ENCODE measurements around the gene ZNF536. TPM values are rescaled to one million over a fixed set of nuclear protein-coding genes. Genes with fewer than 3 reads are reported as not detected.

Gene ZNF536
- total RNA-seq, 6 experiments from 2014 or later = not detected

- peaks cover 25% of the 10 kb centered on the region for H3K9me3 Mint-ChIP-seq
- no peaks in the 10 kb centered on the region; the same call in 1 of the 2 replicates for H3K36me3 Mint-ChIP-seq (ENCODE audit: low read depth)
- H3K27me3 Mint-ChIP-seq (ENCODE audit: insufficient read depth) = peaks cover 5% of the 10 kb centered on the region
- no peak for DNase-seq
- H3K4me1 Mint-ChIP-seq (ENCODE audit: low read depth) = no peaks in the 10 kb centered on the region
- H3K4me3 Mint-ChIP-seq = peak overlapping the region; percentile 51
- TF ChIP-seq CTCF (IDR thresholded peaks at IDR 0.05) = no peak
- H3K27ac Mint-ChIP-seq = no peak overlapping the region
Observed at GRCh38 chr19:30450100-30450499, 77.9 kb downstream of the ZNF536 start.

GRCh38 chr19:30450835-30451321 is 78.7 kb downstream of the ZNF536 start:
- no peak overlapping the region for H3K27ac Mint-ChIP-seq
- TF ChIP-seq CTCF (IDR thresholded peaks at IDR 0.05) = no peak
- DNase-seq = no peak

GRCh38 chr19:30452931-30453330 is 80.7 kb downstream of the ZNF536 start:
- no peak overlapping the region for H3K4me3 Mint-ChIP-seq
- peaks cover 3% of the 10 kb centered on the region for H3K27me3 Mint-ChIP-seq (ENCODE audit: insufficient read depth)

More at GRCh38 chr19:30450835-30451321, 78.7 kb downstream of the ZNF536 start:
- Mint-ChIP-seq H3K36me3 (ENCODE audit: low read depth) (no peaks in the 10 kb centered on the region; the same call in 1 of the 2 replicates), H3K4me1 (ENCODE audit: low read depth) (no peaks in the 10 kb centered on the region), H3K9me3 (peaks cover 27% of the 10 kb centered on the region), H3K4me3 (peak overlapping the region; percentile 30; the same call in 1 of the 2 replicates), H3K27me3 (ENCODE audit: insufficient read depth) (peaks cover 5% of the 10 kb centered on the region)

GRCh38 chr19:30453743-30454142 is 81.6 kb downstream of the ZNF536 start:
- H3K4me1 Mint-ChIP-seq (ENCODE audit: low read depth) = no peaks in the 10 kb centered on the region
- H3K27me3 Mint-ChIP-seq (ENCODE audit: insufficient read depth) = peaks cover 3% of the 10 kb centered on the region
- no peaks in the 10 kb centered on the region; the same call in 1 of the 2 replicates for H3K36me3 Mint-ChIP-seq (ENCODE audit: low read depth)
- no peak overlapping the region for H3K4me3 Mint-ChIP-seq
- H3K9me3 Mint-ChIP-seq = peaks cover 42% of the 10 kb centered on the region
- DNase-seq = no peak
- TF ChIP-seq CTCF (IDR thresholded peaks at IDR 0.05) = no peak
- H3K27ac Mint-ChIP-seq = no peak overlapping the region

More at GRCh38 chr19:30452931-30453330, 80.7 kb downstream of the ZNF536 start:
- Mint-ChIP-seq H3K9me3 (peaks cover 35% of the 10 kb centered on the region), H3K36me3 (ENCODE audit: low read depth) (no peaks in the 10 kb centered on the region; the same call in 1 of the 2 replicates), H3K4me1 (ENCODE audit: low read depth) (no peaks in the 10 kb centered on the region), H3K27ac (no peak overlapping the region)
- no peak for DNase-seq
- no peak for TF ChIP-seq CTCF (IDR thresholded peaks at IDR 0.05)

GRCh38 chr19:30455881-30456280 is 83.7 kb downstream of the ZNF536 start:
- Mint-ChIP-seq H3K4me1 (ENCODE audit: low read depth) (no peaks in the 10 kb centered on the region), H3K9me3 (peaks cover 58% of the 10 kb centered on the region), H3K4me3 (no peak overlapping the region), H3K36me3 (ENCODE audit: low read depth) (no peaks in the 10 kb centered on the region; the same call in 1 of the 2 replicates), H3K27me3 (ENCODE audit: insufficient read depth) (peaks cover 3% of the 10 kb centered on the region), H3K27ac (no peak overlapping the region)
- DNase-seq = no peak
- TF ChIP-seq CTCF (IDR thresholded peaks at IDR 0.05) = no peak
